Neutrophil (primary cell): ENCODE measurements around the gene ABTB2.

Experiments
- H3K27ac ChIP-seq: fragments of 200-600 bp; sonication (generic); 2 replicates; pipeline ENCODE4 v1.5.1; 2016; ENCODE audit warnings: mild to moderate bottlenecking, moderate library complexity
- H3K27me3 ChIP-seq: fragments of 200-600 bp; sonication (generic); 2 replicates; pipeline ENCODE4 v1.6.0; 2016; ENCODE audit warnings: mild to moderate bottlenecking
- H3K36me3 ChIP-seq: fragments of 200-600 bp; sonication (generic); 2 replicates; pipeline ENCODE4 v1.5.1; 2017
- H3K4me1 ChIP-seq, 2 experiments: fragments of 200-600 bp in 1 of 2; sonication (generic) in 1 of 2; 1 replicate in 1 of 2; 2 replicates in 1 of 2; pipeline versions ENCODE4 v1.5.1 to v1.6.1; 2013 to 2016; ENCODE audit warnings: low read depth in 1 of 2, low read length in 1 of 2, mild to moderate bottlenecking in 1 of 2, moderate library complexity in 1 of 2; ENCODE audit not compliant: control insufficient read depth in 1 of 2, insufficient read depth in 1 of 2
- H3K4me3 ChIP-seq, 2 experiments: fragments of 200-600 bp in 1 of 2; sonication (generic) in 1 of 2; 1 replicate in 1 of 2; 2 replicates in 1 of 2; pipeline ENCODE4 v1.5.1; 2013 to 2016; ENCODE audit warnings: low read depth in 1 of 2, low read length in 1 of 2, mild to moderate bottlenecking in 1 of 2, moderate library complexity in 1 of 2
- H3K9me3 ChIP-seq: fragments of 200-600 bp; sonication (generic); 2 replicates; pipeline ENCODE4 v1.5.1; 2016
- TF ChIP-seq, protein P1 (sequence below): fragments of 200-600 bp; sonication (generic); IDR thresholded peaks from 2 replicates; pipeline ENCODE4 v1.5.1; 2016; ENCODE audit warnings: antibody characterized with exemption

ABTB2 gene

DNA sequence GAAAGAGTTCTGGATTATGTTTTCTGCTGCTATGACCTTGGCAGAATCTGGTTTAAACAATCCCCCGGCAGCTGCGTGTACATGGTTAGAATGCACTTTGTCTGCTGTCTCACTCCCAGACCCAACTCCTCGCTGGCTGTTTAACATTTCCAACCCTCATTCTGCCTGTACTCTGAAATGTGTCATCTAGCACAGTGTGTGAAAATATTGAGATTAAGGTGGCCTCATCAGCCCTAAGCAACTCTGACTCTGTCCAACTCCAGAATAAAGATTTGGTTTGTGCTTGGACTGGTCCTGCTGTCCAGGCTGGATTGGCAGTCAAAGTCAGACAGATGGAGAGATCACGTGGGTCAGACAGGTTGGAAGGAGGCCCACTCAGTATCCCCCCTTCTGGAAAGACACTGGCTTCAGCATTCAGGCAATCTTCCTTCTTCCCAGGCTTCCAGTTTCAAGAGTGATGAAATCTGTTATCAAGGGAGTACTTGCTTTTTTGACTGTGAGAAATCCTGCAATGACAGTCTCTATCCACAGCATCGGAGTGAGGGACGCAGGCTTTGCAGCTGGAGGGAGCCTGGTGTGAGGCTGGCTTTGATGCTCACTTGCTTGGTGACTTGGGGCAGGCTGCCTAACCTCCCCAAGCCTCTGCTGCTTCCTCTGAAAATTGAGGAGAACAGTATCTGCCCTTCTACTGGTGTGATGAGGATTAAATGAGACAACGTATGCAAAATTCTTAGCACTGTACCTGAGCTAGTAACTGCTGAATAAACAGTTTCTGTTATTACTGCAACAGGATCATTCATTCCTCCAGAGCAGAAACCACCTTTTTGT lies 29.8 kb downstream of the ABTB2 start:
- TF ChIP-seq, protein P1, sequence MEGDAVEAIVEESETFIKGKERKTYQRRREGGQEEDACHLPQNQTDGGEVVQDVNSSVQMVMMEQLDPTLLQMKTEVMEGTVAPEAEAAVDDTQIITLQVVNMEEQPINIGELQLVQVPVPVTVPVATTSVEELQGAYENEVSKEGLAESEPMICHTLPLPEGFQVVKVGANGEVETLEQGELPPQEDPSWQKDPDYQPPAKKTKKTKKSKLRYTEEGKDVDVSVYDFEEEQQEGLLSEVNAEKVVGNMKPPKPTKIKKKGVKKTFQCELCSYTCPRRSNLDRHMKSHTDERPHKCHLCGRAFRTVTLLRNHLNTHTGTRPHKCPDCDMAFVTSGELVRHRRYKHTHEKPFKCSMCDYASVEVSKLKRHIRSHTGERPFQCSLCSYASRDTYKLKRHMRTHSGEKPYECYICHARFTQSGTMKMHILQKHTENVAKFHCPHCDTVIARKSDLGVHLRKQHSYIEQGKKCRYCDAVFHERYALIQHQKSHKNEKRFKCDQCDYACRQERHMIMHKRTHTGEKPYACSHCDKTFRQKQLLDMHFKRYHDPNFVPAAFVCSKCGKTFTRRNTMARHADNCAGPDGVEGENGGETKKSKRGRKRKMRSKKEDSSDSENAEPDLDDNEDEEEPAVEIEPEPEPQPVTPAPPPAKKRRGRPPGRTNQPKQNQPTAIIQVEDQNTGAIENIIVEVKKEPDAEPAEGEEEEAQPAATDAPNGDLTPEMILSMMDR, result no peak
- Histone ChIP-seq H3K4me3 (no peak overlapping the region), H3K36me3 (no peaks in the 10 kb centered on the region), H3K27ac (no peak overlapping the region), H3K4me1 (peaks cover 10% of the 10 kb centered on the region in 2 experiments), H3K9me3 (no peaks in the 10 kb centered on the region), H3K27me3 (no peaks in the 10 kb centered on the region)

DNA sequence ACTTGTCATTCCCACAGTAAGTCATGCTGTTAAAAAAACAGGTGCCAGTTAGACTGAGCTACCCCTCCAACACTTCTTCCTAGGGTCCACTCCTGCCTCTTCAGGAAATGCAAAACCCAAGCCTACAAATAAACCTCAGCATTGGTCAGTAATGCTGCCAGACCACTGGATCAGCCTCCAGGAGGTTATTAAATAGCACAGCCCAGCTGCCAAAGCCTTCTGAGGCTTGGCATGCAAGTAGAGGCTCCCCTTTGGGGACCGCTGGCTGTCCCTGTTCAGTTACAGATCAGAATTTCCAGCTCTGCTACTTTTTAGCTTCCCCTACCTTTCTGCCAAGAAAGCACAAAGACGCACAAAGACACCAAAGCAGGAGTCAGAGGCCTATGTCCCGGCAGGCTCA lies 33.3 kb downstream of the ABTB2 start:
- Histone ChIP-seq H3K27me3 (no peaks in the 10 kb centered on the region), H3K4me1 (peaks cover under 1 to 5% of the 10 kb centered on the region in 2 experiments), H3K27ac (no peak overlapping the region), H3K4me3 (no peak overlapping the region), H3K9me3 (no peaks in the 10 kb centered on the region), H3K36me3 (no peaks in the 10 kb centered on the region)
- TF ChIP-seq, protein P1, result no peak

DNA sequence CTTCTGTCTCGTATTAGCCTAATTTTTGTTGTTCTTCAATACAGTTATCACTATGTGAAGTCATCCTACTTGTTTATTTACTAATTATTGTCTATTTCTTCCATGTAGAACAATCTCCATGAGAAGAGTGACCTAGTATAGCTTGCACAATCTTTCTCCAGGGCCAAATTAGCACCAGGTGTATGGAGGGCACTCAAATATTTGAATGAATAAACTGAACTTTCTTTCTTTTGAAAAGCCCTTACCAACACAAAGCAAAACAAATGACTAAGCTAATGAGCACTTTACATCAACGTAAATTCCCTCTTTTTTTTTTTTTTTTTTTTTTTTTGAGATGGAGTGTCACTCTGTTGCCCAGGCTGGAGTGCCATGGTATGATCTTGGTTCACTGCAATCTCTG lies 34.2 kb downstream of the ABTB2 start:
- no peaks in the 10 kb centered on the region for H3K36me3 ChIP-seq
- H3K27me3 ChIP-seq, result no peaks in the 10 kb centered on the region
- H3K27ac ChIP-seq, result no peak overlapping the region
- no peaks in the 10 kb centered on the region for H3K9me3 ChIP-seq
- peaks cover 9 to 13% of the 10 kb centered on the region in 2 experiments for H3K4me1 ChIP-seq
- no peak overlapping the region for H3K4me3 ChIP-seq
- TF ChIP-seq, protein P1, result no peak

DNA sequence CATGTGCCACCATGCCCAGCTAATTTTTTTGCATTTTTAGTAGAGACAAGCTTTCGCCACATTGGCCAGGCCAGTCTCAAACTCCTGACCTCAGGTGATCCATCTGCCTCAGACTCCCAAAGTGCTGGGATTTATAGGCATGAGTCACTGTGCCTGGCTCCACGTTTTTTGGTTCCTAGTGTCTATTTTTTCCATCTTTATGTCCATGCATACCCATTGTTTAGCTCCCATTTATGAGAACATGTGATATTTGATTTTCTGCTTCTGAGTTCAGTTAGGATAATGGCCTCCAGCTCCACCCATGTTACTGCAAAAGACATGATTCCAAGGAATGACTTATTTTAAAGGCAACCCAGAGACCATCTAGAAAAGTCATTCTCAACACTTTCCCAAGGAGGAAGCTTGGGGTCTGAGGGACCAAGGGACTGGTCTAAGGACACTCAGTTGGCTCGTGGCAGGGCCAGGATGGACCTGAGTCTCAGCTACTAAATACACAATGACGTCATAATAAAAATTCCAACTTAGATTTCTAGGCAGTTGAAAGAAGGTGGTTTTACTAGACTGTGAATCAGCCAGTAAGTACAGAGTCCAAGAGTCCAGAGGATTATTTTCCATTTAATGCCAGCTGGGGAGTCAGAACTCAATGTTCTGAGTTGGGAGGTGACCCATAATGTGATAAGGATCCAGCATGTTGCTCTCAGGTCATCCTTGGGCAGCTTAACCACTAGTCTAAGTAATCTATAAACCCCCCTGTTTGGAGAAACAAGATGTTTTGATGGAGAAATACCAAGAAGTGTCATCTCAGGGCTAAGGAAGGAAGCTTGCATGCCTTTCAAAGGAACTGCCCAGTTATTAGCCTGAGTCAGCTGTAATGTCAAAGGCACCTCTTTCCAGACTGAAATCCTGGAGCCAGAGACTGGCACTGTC lies 39.4 kb downstream of the ABTB2 start:
- Histone ChIP-seq H3K9me3 (no peaks in the 10 kb centered on the region), H3K4me3 (no peak overlapping the region), H3K4me1 (peaks cover 20 to 26% of the 10 kb centered on the region in 2 experiments), H3K36me3 (no peaks in the 10 kb centered on the region), H3K27ac (peak overlapping the region; percentile 75), H3K27me3 (no peaks in the 10 kb centered on the region)
- TF ChIP-seq, protein P1, result no peak

DNA sequence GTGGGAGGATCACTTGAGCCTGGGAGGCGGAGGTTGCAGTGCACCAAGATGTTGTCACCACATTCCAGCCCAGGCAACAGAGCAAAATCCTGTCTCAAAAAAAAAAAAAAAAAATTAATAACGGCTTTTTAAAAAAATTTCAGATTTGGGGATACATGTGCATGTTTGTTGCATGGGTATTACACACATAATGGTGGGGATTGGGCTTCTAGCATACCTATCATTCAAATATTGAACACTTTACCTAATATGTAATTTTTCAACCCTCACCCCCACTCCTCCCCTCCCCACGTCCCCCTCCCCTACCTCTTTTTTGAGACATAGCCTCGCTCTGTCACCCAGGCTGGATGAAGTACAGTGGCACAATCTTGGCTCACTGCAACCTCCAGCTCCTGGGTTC lies 40.1 kb downstream of the ABTB2 start:
- TF ChIP-seq, protein P1, result no peak
- no peaks in the 10 kb centered on the region for H3K36me3 ChIP-seq
- H3K27ac ChIP-seq, result no peak overlapping the region
- no peaks in the 10 kb centered on the region for H3K9me3 ChIP-seq
- H3K27me3 ChIP-seq, result no peaks in the 10 kb centered on the region
- no peak overlapping the region for H3K4me3 ChIP-seq
- H3K4me1 ChIP-seq, result peaks cover 20 to 26% of the 10 kb centered on the region in 2 experiments
